Upper lobe of right lung (tissue), 1 donor: Measurements from ENCODE around the gene HRH1. TPM values are rescaled to one million over a fixed set of nuclear protein-coding genes. Genes with fewer than 3 reads are reported as not detected.
"Not testable (repeated sequence)": the region's sequence is repeated elsewhere in the genome, so short reads cannot be mapped to it uniquely, and the experiment has no call there.

Source experiments
- ATAC-seq: fragments of 200-7000 bp; cut with Tn5 transposase; one replicate; pipeline ENCODE4 v1.9.1; 2020; ENCODE audit warnings: mild to moderate bottlenecking, moderate library complexity
- DNase-seq: peaks from one replicate; pipeline ENCODE4 v3.0.0-alpha.2; 2020
- H3K27ac ChIP-seq: fragments of 200-600 bp; one replicate; pipeline ENCODE4 v1.8.0; 2022
- H3K27me3 ChIP-seq: fragments of 200-600 bp; one replicate; pipeline ENCODE4 v1.8.0; 2022; ENCODE audit warnings: mild to moderate bottlenecking
- H3K36me3 ChIP-seq: fragments of 200-600 bp; one replicate; pipeline ENCODE4 v1.8.0; 2022
- H3K4me1 ChIP-seq: fragments of 200-600 bp; one replicate; pipeline ENCODE4 v1.8.0; 2022
- H3K4me3 ChIP-seq: fragments of 200-600 bp; one replicate; pipeline ENCODE4 v1.8.0; 2022; ENCODE audit warnings: mild to moderate bottlenecking
- H3K9me3 ChIP-seq: fragments of 200-600 bp; one replicate; pipeline ENCODE4 v1.8.0; 2022
- intact Hi-C: fragments of 100-400 bp; cut with DNase I; formaldehyde crosslinking; loops from one replicate; pipeline ENCODE4 v1.11.0; 2022
- total RNA-seq: library from RNA; stranded (reverse); fragmentation: NEBNext Ultra II Directional; extraction: Animal tissue kit (Norgen Biotek cat#: 25700); gene quantifications from one replicate; pipeline ENCODE4 v1.2.1, GENCODE V29; 2021
- TF ChIP-seq, protein P1 (sequence below): fragments of 200-600 bp; IDR thresholded peaks from one replicate; pipeline ENCODE4 v1.8.0; 2022; ENCODE audit warnings: antibody characterized with exemption
- donor health status: DM: no; HTN: yes; CAD: no; lungs with severe emphysema.

HRH1 gene
- total RNA-seq, 1 donor from 2014 or later, result 12.0 TPM

DNA sequence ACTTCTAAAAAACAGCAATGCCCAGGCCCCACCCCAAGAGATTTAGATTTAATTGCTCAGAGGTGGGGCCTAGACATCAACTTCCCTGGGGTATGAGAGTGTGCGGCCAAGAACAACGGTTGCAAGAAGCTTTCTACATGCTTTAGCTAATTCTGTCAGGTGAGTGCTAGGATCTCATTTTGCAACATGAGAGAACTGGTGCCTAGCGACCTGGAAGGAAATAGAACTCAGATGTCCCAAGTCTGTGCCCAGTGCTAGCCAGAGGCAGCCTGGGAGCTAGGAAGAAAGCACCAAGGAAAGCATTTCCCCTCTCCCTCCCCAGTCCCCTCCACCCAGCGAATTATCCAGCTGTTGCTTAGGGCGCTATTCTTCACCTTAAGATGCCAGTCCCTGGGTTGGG, 22.9 kb upstream of the HRH1 start:
- Histone ChIP-seq H3K36me3 (no peaks in the 10 kb centered on the region), H3K27me3 (no peaks in the 10 kb centered on the region), H3K4me1 (no peaks in the 10 kb centered on the region), H3K9me3 (no peaks in the 10 kb centered on the region), H3K27ac (no peak overlapping the region), H3K4me3 (no peak overlapping the region)
- intact Hi-C loops, result no loop called here
- no peak for ATAC-seq
- no peak for DNase-seq
- TF ChIP-seq, protein P1, sequence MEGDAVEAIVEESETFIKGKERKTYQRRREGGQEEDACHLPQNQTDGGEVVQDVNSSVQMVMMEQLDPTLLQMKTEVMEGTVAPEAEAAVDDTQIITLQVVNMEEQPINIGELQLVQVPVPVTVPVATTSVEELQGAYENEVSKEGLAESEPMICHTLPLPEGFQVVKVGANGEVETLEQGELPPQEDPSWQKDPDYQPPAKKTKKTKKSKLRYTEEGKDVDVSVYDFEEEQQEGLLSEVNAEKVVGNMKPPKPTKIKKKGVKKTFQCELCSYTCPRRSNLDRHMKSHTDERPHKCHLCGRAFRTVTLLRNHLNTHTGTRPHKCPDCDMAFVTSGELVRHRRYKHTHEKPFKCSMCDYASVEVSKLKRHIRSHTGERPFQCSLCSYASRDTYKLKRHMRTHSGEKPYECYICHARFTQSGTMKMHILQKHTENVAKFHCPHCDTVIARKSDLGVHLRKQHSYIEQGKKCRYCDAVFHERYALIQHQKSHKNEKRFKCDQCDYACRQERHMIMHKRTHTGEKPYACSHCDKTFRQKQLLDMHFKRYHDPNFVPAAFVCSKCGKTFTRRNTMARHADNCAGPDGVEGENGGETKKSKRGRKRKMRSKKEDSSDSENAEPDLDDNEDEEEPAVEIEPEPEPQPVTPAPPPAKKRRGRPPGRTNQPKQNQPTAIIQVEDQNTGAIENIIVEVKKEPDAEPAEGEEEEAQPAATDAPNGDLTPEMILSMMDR, result no peak

DNA sequence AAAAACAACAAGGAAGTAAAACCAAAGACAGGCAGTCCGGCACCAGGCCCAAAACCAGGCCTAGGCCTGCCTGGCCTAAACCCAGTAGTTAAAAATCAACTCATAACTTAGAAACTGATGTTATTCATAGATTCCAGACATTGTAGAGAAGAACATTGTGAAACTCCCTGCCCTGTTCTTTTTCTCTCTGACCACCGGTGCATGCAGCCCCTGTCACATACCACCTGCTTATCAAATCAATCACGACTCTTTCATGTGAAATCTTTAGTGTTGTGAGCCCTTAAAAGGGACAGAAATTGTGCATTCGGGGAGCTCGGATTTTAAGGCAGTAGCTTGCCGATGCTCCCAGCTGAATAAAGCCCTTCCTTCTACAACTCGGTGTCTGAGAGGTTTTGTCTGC, 22.4 kb upstream of the HRH1 start:
- H3K27ac ChIP-seq, intact Hi-C loops, H3K27me3 ChIP-seq: not testable (repeated sequence)

DNA sequence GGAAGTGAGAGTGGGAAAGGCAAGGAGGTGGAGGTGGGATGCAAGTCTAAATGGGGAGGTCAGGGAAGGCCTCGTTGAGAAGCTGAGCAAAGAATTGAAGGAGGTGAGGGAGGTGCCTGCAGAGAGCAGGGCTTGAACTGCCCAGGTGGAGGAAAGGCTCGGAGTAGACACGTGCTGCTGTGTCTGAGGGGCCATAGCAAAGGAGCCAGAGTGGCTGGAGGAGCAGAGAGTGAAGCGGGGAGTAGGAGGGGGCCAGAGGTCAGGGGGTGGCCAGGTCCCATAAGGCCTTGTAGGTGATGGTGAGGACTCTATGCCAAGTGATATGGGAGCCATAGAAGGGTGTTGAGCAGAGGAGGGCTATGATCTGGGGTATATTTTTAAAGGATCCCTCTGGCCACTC, 21.4 kb upstream of the HRH1 start:
- intact Hi-C loops, result no loop called here
- no peak overlapping the region for H3K4me3 ChIP-seq
- DNase-seq, result no peak
- no peaks in the 10 kb centered on the region for H3K9me3 ChIP-seq
- no peaks in the 10 kb centered on the region for H3K4me1 ChIP-seq
- no peaks in the 10 kb centered on the region for H3K36me3 ChIP-seq
- TF ChIP-seq, protein P1, result no peak
- H3K27ac ChIP-seq, result no peak overlapping the region
- H3K27me3 ChIP-seq, result no peaks in the 10 kb centered on the region
- no peak for ATAC-seq

More for the DNA sequence above, 22.4 kb upstream of the HRH1 start:
- DNase-seq, H3K4me1 ChIP-seq, H3K9me3 ChIP-seq, ATAC-seq, H3K4me3 ChIP-seq, H3K36me3 ChIP-seq: not testable (repeated sequence)

DNA sequence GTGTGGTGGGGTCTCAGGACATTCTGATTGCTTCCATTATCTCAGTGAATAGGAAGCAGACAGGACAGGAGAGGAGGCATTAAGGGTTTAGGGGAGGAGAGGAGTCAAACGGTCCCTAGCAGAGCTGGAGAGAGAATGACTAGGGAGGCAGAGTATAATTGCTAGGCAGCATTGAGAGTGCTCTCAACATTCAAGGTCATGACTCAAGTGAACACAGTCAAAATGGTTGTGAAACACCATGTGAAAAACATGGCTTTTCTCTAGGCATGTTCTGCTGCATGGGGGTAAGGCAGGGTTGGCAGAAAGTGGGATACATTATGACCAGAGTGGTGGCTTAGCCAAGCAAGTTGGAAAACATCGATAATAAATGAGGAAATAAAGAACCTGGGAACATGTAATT, 19.5 kb upstream of the HRH1 start:
- Histone ChIP-seq H3K27ac (no peak overlapping the region), H3K27me3 (no peaks in the 10 kb centered on the region), H3K9me3 (no peaks in the 10 kb centered on the region), H3K4me1 (no peaks in the 10 kb centered on the region), H3K36me3 (no peaks in the 10 kb centered on the region), H3K4me3 (no peak overlapping the region)
- TF ChIP-seq, protein P1, result no peak
- intact Hi-C loops, result no loop called here
- no peak for ATAC-seq
- no peak for DNase-seq

DNA sequence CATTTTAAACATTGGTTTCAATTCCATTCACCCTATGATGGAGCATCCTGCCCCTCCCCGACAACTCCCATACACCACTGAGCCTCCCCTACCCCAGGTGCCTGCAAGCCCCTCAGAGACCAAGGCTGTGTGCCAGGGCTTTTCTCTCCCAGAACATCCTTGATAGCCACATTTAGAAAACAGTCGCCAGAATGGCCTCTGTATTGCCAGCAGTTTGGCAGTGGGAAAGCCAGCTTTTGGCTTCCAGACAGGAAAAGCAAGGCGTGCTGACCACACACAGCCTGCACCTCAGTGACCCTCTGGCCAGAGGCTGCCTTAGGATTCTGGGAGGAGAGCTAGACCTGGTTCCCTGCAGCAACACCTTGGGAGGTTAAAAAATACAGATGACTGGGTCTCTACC, 18.2 kb upstream of the HRH1 start:
- ATAC-seq, result no peak

DNA sequence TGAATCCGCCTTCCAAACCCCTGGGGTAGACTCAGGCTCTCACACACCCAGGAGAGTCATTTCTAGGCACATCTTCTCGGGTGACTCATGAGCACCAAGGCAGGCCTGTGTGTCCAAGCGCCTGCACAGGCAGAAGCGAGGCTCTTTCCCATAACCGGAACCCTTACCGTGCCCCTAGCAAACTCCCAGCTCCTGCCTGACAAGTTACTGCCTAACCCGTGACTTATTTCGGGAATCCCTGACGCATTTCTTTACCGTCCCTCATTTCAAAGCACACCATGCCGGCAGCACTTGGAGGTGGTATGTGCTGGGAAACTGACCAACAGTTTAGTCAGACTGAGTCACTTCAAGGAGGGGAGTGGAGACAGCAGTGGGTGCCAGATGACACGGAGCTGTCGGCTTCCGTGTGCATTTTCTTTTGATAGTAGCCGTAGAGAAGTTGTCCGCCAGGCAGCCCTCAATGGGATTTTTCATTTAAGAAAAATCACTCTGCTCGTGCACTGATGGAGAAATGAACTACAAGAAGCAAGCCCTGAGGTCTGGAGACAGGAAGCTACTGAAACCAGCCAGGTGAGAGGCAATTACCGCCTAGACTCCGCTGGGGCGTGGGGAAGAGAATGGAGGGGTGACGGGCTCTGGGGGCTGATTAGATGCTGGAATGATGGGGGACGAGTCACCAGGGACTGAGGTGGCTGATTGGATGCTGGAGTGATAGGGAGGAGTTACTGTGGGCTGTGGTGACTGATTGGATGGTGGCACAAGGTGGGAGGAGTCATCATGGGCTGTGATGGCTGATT, 17.3 kb upstream of the HRH1 start:
- peak; percentile 71 for ATAC-seq
- Histone ChIP-seq H3K4me1 (no peaks in the 10 kb centered on the region), H3K27me3 (no peaks in the 10 kb centered on the region), H3K27ac (no peak overlapping the region), H3K9me3 (no peaks in the 10 kb centered on the region), H3K36me3 (no peaks in the 10 kb centered on the region), H3K4me3 (no peak overlapping the region)
- TF ChIP-seq, protein P1, result no peak
- no peak for DNase-seq
- intact Hi-C loops, result no loop called here

More for the DNA sequence above, 18.2 kb upstream of the HRH1 start:
- Histone ChIP-seq H3K4me1 (no peaks in the 10 kb centered on the region), H3K4me3 (no peak overlapping the region), H3K27me3 (no peaks in the 10 kb centered on the region), H3K9me3 (no peaks in the 10 kb centered on the region), H3K27ac (no peak overlapping the region), H3K36me3 (no peaks in the 10 kb centered on the region)
- no peak for DNase-seq
- intact Hi-C loops, result no loop called here
- TF ChIP-seq, protein P1, result no peak
